ENCODE results near the gene CYTH1. TPM values are rescaled to one million over a fixed set of nuclear protein-coding genes. Genes with fewer than 3 reads are reported as not detected.

Gene CYTH1
- polyA plus RNA-seq, 1 donor from 2014 or later: 120 TPM

- TF ChIP-seq CTCF (IDR thresholded peaks at IDR 0.05; ENCODE audit: poor library complexity, severe bottlenecking) (no peak), EP300 (conservative IDR thresholded peaks at IDR 0.05; ENCODE audit: poor library complexity, severe bottlenecking) (no peak), RAD21 (conservative IDR thresholded peaks at IDR 0.05) (no peak)
Measured at GRCh38 chr17:78668847-78669246, 113.2 kb downstream of the CYTH1 start (continued).

GRCh38 chr17:78667741-78668640 is 114.1 kb downstream of the CYTH1 start:
- TF ChIP-seq MXI1 (conservative IDR thresholded peaks at IDR 0.05; ENCODE audit: poor library complexity, severe bottlenecking): no peak
- TF ChIP-seq CTCF (IDR thresholded peaks at IDR 0.05; ENCODE audit: poor library complexity, severe bottlenecking): no peak
- no peak for TF ChIP-seq SMC3 (conservative IDR thresholded peaks at IDR 0.05; ENCODE audit: poor library complexity)
- no peak for TF ChIP-seq EP300 (conservative IDR thresholded peaks at IDR 0.05; ENCODE audit: poor library complexity, severe bottlenecking)
- no peak for TF ChIP-seq EZH2 (IDR thresholded peaks at IDR 0.05; ENCODE audit: borderline replicate concordance, insufficient read depth, low read length, poor library complexity, severe bottlenecking)
- TF ChIP-seq RAD21 (conservative IDR thresholded peaks at IDR 0.05): no peak
- no peak for TF ChIP-seq POLR2AphosphoS5 (IDR thresholded peaks at IDR 0.05)
- no peak for TF ChIP-seq TAF1 (IDR thresholded peaks at IDR 0.05; ENCODE audit: low read depth)
- no peak for TF ChIP-seq REST (IDR thresholded peaks at IDR 0.05; ENCODE audit: borderline replicate concordance)
- H3K4me3 ChIP-seq (ENCODE audit: low read length): no peak overlapping the region

More at GRCh38 chr17:78667741-78668640, 114.1 kb downstream of the CYTH1 start:
- Histone ChIP-seq H3F3A (ENCODE audit: insufficient read depth, low read length, poor library complexity, severe bottlenecking) (no peaks in the 10 kb centered on the region), H3K27me3 (ENCODE audit: insufficient read depth, low read depth, low read length) (no peaks in the 10 kb centered on the region), H3K27ac (ENCODE audit: low read length) (no peak overlapping the region), H3K9ac (ENCODE audit: low read length) (no peak overlapping the region), H3K4me2 (ENCODE audit: low read length) (no peak overlapping the region), H3K9me2 (ENCODE audit: insufficient read depth, low read length) (no peaks in the 10 kb centered on the region), H2AFZ (ENCODE audit: low read depth, low read length) (no peak overlapping the region), H3K79me2 (replicated peaks; ENCODE audit: insufficient read depth, low read length) (no peaks in the 10 kb centered on the region), H3K9me3 (ENCODE audit: low read length) (no peaks in the 10 kb centered on the region), H4K20me1 (ENCODE audit: insufficient read depth) (no peaks in the 10 kb centered on the region), H3K36me3 (ENCODE audit: insufficient read depth, low read length) (no peaks in the 10 kb centered on the region)

All from neural cell (in vitro differentiated cells).